NCI-H1694 (cell line): Measurements from ENCODE around the gene KBTBD3.

ENCODE experiments used
- DNase-seq: peaks from one replicate; lab custom pipeline; 2025; lab: John Stamatoyannopoulos, UW

Gene KBTBD3

GRCh38 chr11:106076919-106077608 is at the start of gene KBTBD3:
Gene KBTBD3, minus strand, starts transcription at chr11:106077347. Its CDS starts 18,250 bp downstream, at chr11:106059097.
- peak; percentile 81 for DNase-seq

GRCh38 chr11:106121570-106122320 is 44.6 kb upstream of the KBTBD3 start:
- no peak for DNase-seq

GRCh38 chr11:106105986-106106385 is 28.8 kb upstream of the KBTBD3 start:
- no peak for DNase-seq

- DNase-seq: no peak
These were observed 24.7 kb upstream of the KBTBD3 start for GRCh38 chr11:106101819-106102218.

GRCh38 chr11:106101370-106101769 is 24.2 kb upstream of the KBTBD3 start:
- no peak for DNase-seq

GRCh38 chr11:106098893-106099553 is 21.9 kb upstream of the KBTBD3 start:
- DNase-seq: no peak

- no peak for DNase-seq
These were observed 15.3 kb upstream of the KBTBD3 start for GRCh38 chr11:106092446-106092845.

GRCh38 chr11:106091480-106092123 is 14.5 kb upstream of the KBTBD3 start:
- DNase-seq: no peak

GRCh38 chr11:106088896-106089295 is 11.7 kb upstream of the KBTBD3 start:
- no peak for DNase-seq

GRCh38 chr11:106087815-106088435 is 10.8 kb upstream of the KBTBD3 start:
- peak; percentile 0 for DNase-seq

- DNase-seq: no peak
These were observed 9.7 kb upstream of the KBTBD3 start for GRCh38 chr11:106086850-106087249.

- no peak for DNase-seq
These were observed 9.0 kb upstream of the KBTBD3 start for GRCh38 chr11:106086135-106086534.

GRCh38 chr11:106082096-106082495 is 4.9 kb upstream of the KBTBD3 start:
- DNase-seq: no peak

- DNase-seq: no peak
These were observed 685 bp upstream of the KBTBD3 start, which contains the start of gene AASDHPPT for GRCh38 chr11:106077609-106078455. Gene AASDHPPT, plus strand, starts transcription at chr11:106077662. Its CDS starts 49 bp downstream, at chr11:106077711.

GRCh38 chr11:106076171-106076918 is 802 bp downstream of the KBTBD3 start:
- no peak for DNase-seq

- DNase-seq: no peak
These were observed 4.3 kb downstream of the KBTBD3 start for GRCh38 chr11:106072804-106073203.

GRCh38 chr11:106070606-106071005 is 6.5 kb downstream of the KBTBD3 start:
- DNase-seq: no peak

- no peak for DNase-seq
These were observed 14.1 kb downstream of the KBTBD3 start for GRCh38 chr11:106063009-106063408.

GRCh38 chr11:106061954-106062949 is 14.9 kb downstream of the KBTBD3 start:
- DNase-seq: no peak
